NB4 (cell line): ENCODE data around the gene ENPP6.

Experiments
- MYC ChIP-seq: IDR thresholded peaks from 2 replicates; pipeline ENCODE4 v1.6.1; 2011; ENCODE audit warnings: low read depth, low read length
- TF ChIP-seq, protein P1 (sequence below): IDR thresholded peaks from one replicate; pipeline ENCODE4 v1.5.1; 2012; ENCODE audit warnings: low read depth, low read length

DNA sequence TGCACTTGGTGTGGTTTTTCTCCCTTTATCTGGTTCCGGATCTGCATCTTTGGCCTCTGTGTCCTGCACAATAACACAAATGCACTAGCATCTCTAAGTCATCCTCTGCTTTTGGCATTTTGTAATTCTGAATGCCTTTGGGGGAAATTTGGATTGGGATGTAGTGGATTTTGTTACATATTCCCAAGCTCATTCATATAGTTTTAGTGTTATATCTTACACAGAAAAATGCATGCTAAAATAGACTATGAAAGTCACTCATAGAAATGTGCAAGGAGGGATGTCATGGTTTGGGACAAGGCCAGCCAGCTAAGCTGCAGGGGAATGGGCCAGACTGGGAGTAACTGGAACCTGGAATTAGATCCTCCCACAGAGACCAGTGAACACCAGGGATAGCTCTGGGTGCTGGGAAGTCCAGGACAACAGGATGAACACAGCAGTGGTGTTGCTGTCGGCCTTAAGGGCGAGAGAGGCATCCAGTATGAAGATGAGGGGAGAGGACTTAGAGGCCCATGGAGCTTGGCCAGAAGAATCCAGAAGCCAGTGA is 20.1 kb downstream of the ENPP6 start:
- TF ChIP-seq, protein P1, sequence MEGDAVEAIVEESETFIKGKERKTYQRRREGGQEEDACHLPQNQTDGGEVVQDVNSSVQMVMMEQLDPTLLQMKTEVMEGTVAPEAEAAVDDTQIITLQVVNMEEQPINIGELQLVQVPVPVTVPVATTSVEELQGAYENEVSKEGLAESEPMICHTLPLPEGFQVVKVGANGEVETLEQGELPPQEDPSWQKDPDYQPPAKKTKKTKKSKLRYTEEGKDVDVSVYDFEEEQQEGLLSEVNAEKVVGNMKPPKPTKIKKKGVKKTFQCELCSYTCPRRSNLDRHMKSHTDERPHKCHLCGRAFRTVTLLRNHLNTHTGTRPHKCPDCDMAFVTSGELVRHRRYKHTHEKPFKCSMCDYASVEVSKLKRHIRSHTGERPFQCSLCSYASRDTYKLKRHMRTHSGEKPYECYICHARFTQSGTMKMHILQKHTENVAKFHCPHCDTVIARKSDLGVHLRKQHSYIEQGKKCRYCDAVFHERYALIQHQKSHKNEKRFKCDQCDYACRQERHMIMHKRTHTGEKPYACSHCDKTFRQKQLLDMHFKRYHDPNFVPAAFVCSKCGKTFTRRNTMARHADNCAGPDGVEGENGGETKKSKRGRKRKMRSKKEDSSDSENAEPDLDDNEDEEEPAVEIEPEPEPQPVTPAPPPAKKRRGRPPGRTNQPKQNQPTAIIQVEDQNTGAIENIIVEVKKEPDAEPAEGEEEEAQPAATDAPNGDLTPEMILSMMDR = no peak
- TF ChIP-seq MYC = no peak
